ENCODE results near the gene KLHL26. TPM values are rescaled to one million over a fixed set of nuclear protein-coding genes. Genes with fewer than 3 reads are reported as not detected.
A peak's percentile ranks its signal among the peaks of the same experiment; 100 is the strongest.

KLHL26 gene
- total and polyA plus RNA-seq, 8 donors = 1.2 to 45.1 (median 4.1) TPM

- WGBS, 5 donors = 94 to 96% (median 95%) methylated on average over 10 of the region's 10 CpGs
- DNase-seq = no peak
- intact Hi-C loops (cut with DNase I; ENCODE audit: low total_unique reads) = no loop called here
- H3K4me3 ChIP-seq = no peak overlapping the region
- TF ChIP-seq EP300 (IDR thresholded peaks at IDR 0.05) = no peak
- TF ChIP-seq POLR2AphosphoS5 (IDR thresholded peaks at IDR 0.05) = no peak
- TF ChIP-seq POLR2A (IDR thresholded peaks at IDR 0.05) = no peak
- no peak for TF ChIP-seq CTCF (IDR thresholded peaks at IDR 0.05)
- H3K4me1 ChIP-seq = peaks cover 34 to 72% (median 50%) of the 10 kb centered on the region in 4 donors
- H3K36me3 ChIP-seq = no peaks in the 10 kb centered on the region
- H3K27me3 ChIP-seq = no peaks in the 10 kb centered on the region
- no peaks in the 10 kb centered on the region for H3K9me3 ChIP-seq
- peak overlapping the region in 2 of 5 donors; percentile 22 to 89 for H3K27ac ChIP-seq
These were observed 11.0 kb downstream of the KLHL26 start for GRCh38 chr19:18647807-18648206.

GRCh38 chr19:18648973-18649315, 12.1 kb downstream of the KLHL26 start:
- peak overlapping the region in 2 of 4 donors; percentile 2 to 16 for H3K4me3 ChIP-seq
- H3K4me1 ChIP-seq = peaks cover 34 to 72% (median 50%) of the 10 kb centered on the region in 4 donors
- 61 to 76% (median 74%) methylated on average over 10 to 13 of the region's 13 CpGs for WGBS, 5 donors
- peak overlapping the region; percentile 19 to 89 (median 79) for H3K27ac ChIP-seq
- no peak for DNase-seq
- TF ChIP-seq POLR2AphosphoS5 (IDR thresholded peaks at IDR 0.05) (no peak), CTCF (IDR thresholded peaks at IDR 0.05) (no peak), POLR2A (IDR thresholded peaks at IDR 0.05) (no peak), EP300 (IDR thresholded peaks at IDR 0.05) (peak; percentile 34)
- H3K27me3 ChIP-seq = no peaks in the 10 kb centered on the region
- no peaks in the 10 kb centered on the region for H3K9me3 ChIP-seq
- intact Hi-C loops (cut with DNase I; ENCODE audit: low total_unique reads) = no loop called here
- no peaks in the 10 kb centered on the region for H3K36me3 ChIP-seq

- Histone ChIP-seq H3K9me3 (no peaks in the 10 kb centered on the region), H3K4me1 (peaks cover 29 to 68% (median 46%) of the 10 kb centered on the region in 4 donors), H3K4me3 (peak overlapping the region in 3 of 4 donors; percentile 2 to 16 (median 8)), H3K27me3 (no peaks in the 10 kb centered on the region), H3K36me3 (no peaks in the 10 kb centered on the region), H3K27ac (peak overlapping the region; percentile 53 to 89 (median 79))
- TF ChIP-seq EP300 (IDR thresholded peaks at IDR 0.05) = no peak
- WGBS, 5 donors = 26 to 63% (median 42%) methylated on average over 25 of the region's 25 CpGs
- intact Hi-C loops (cut with DNase I; ENCODE audit: low total_unique reads) = no loop called here
- peak in 1 of 2 donors; percentile 79 for DNase-seq
These were observed 12.7 kb downstream of the KLHL26 start for GRCh38 chr19:18649371-18650020.

GRCh38 chr19:18650021-18650390, 13.2 kb downstream of the KLHL26 start:
- WGBS, 5 donors = 36 to 70% (median 60%) methylated on average over 17 of the region's 17 CpGs
- H3K4me3 ChIP-seq = peak overlapping the region in 3 of 4 donors; percentile 2 to 16 (median 3)
- no peak for TF ChIP-seq POLR2A (IDR thresholded peaks at IDR 0.05)
- TF ChIP-seq EP300 (IDR thresholded peaks at IDR 0.05) = no peak
- TF ChIP-seq POLR2AphosphoS5 (IDR thresholded peaks at IDR 0.05) = no peak
- no peak for TF ChIP-seq CTCF (IDR thresholded peaks at IDR 0.05)
- intact Hi-C loops (cut with DNase I; ENCODE audit: low total_unique reads) = no loop called here
- H3K36me3 ChIP-seq = no peaks in the 10 kb centered on the region
- no peaks in the 10 kb centered on the region for H3K27me3 ChIP-seq
- peak in 1 of 2 donors; percentile 72 for DNase-seq
- H3K27ac ChIP-seq = peak overlapping the region; percentile 53 to 89 (median 79)
- H3K9me3 ChIP-seq = no peaks in the 10 kb centered on the region
- H3K4me1 ChIP-seq = peaks cover 24 to 62% (median 41%) of the 10 kb centered on the region in 4 donors

GRCh38 chr19:18650468-18651041, 13.7 kb downstream of the KLHL26 start:
- peak overlapping the region; percentile 53 to 89 (median 79) for H3K27ac ChIP-seq
- TF ChIP-seq EP300 (IDR thresholded peaks at IDR 0.05) (no peak), POLR2A (IDR thresholded peaks at IDR 0.05) (no peak), POLR2AphosphoS5 (IDR thresholded peaks at IDR 0.05) (peak; percentile 10 to 72 (median 41))
- H3K9me3 ChIP-seq = no peaks in the 10 kb centered on the region
- no peaks in the 10 kb centered on the region for H3K36me3 ChIP-seq
- no peaks in the 10 kb centered on the region for H3K27me3 ChIP-seq
- intact Hi-C loops (cut with DNase I; ENCODE audit: low total_unique reads) = no loop called here
- H3K4me1 ChIP-seq = peaks cover 24 to 57% (median 38%) of the 10 kb centered on the region in 4 donors
- DNase-seq = peak; percentile 45 to 54
- H3K4me3 ChIP-seq = peak overlapping the region in 2 of 4 donors; percentile 2 to 16
- 51 to 73% (median 60%) methylated on average over 20 to 34 of the region's 34 CpGs for WGBS, 5 donors
